IPS-18a (cell line): ENCODE results near the gene PDE9A.

Experiments
- H3K27ac ChIP-seq: one replicate; pipeline ENCODE4 v1.5.1; 2013; ENCODE audit warnings: low read length
- H3K27me3 ChIP-seq: one replicate; pipeline ENCODE4 v1.6.1; 2013; ENCODE audit warnings: mild to moderate bottlenecking, low read length; ENCODE audit not compliant: control insufficient read depth, insufficient read depth
- H3K36me3 ChIP-seq: one replicate; pipeline ENCODE4 v1.6.1; 2013; ENCODE audit warnings: low read depth, low read length; ENCODE audit not compliant: control insufficient read depth
- H3K4me1 ChIP-seq: one replicate; pipeline ENCODE4 v1.6.1; 2013; ENCODE audit warnings: low read depth, low read length; ENCODE audit not compliant: control insufficient read depth
- H3K4me3 ChIP-seq: one replicate; pipeline ENCODE4 v1.5.1; 2013; ENCODE audit warnings: low read length
- H3K9ac ChIP-seq: one replicate; pipeline ENCODE4 v1.6.1; 2013; ENCODE audit warnings: mild to moderate bottlenecking, low read length, moderate library complexity
- H3K9me3 ChIP-seq: one replicate; pipeline ENCODE4 v1.6.1; 2013; ENCODE audit warnings: low read depth, low read length; ENCODE audit not compliant: control insufficient read depth

PDE9A gene

GRCh38 chr21:42680429-42680828 is 27.0 kb downstream of the PDE9A start:
- H3K27ac ChIP-seq = no peak overlapping the region
- H3K36me3 ChIP-seq = no peaks in the 10 kb centered on the region
- no peaks in the 10 kb centered on the region for H3K27me3 ChIP-seq
- no peak overlapping the region for H3K4me3 ChIP-seq
- peaks cover 11% of the 10 kb centered on the region for H3K4me1 ChIP-seq
- H3K9ac ChIP-seq = no peak overlapping the region
- H3K9me3 ChIP-seq = no peaks in the 10 kb centered on the region

- peaks cover 8% of the 10 kb centered on the region for H3K4me1 ChIP-seq
- no peak overlapping the region for H3K27ac ChIP-seq
- no peaks in the 10 kb centered on the region for H3K27me3 ChIP-seq
- no peak overlapping the region for H3K4me3 ChIP-seq
- no peak overlapping the region for H3K9ac ChIP-seq
- H3K36me3 ChIP-seq = no peaks in the 10 kb centered on the region
- no peaks in the 10 kb centered on the region for H3K9me3 ChIP-seq
Measured at GRCh38 chr21:42681296-42682206, 28.1 kb downstream of the PDE9A start.

GRCh38 chr21:42682661-42683210 is 29.3 kb downstream of the PDE9A start:
- no peak overlapping the region for H3K27ac ChIP-seq
- no peaks in the 10 kb centered on the region for H3K9me3 ChIP-seq

GRCh38 chr21:42683371-42684108 is 30.1 kb downstream of the PDE9A start:
- H3K9ac ChIP-seq = no peak overlapping the region
- no peaks in the 10 kb centered on the region for H3K36me3 ChIP-seq
- H3K9me3 ChIP-seq = no peaks in the 10 kb centered on the region
- no peaks in the 10 kb centered on the region for H3K4me1 ChIP-seq
- no peak overlapping the region for H3K4me3 ChIP-seq
- no peaks in the 10 kb centered on the region for H3K27me3 ChIP-seq
- H3K27ac ChIP-seq = no peak overlapping the region

More at GRCh38 chr21:42682661-42683210, 29.3 kb downstream of the PDE9A start:
- H3K27me3 ChIP-seq = no peaks in the 10 kb centered on the region
- H3K4me1 ChIP-seq = no peaks in the 10 kb centered on the region
- no peak overlapping the region for H3K9ac ChIP-seq
- no peak overlapping the region for H3K4me3 ChIP-seq
- H3K36me3 ChIP-seq = no peaks in the 10 kb centered on the region

GRCh38 chr21:42684109-42684916 is 30.9 kb downstream of the PDE9A start:
- no peaks in the 10 kb centered on the region for H3K9me3 ChIP-seq
- H3K27me3 ChIP-seq = no peaks in the 10 kb centered on the region
- H3K27ac ChIP-seq = no peak overlapping the region
- no peaks in the 10 kb centered on the region for H3K4me1 ChIP-seq
- H3K36me3 ChIP-seq = peaks cover 2% of the 10 kb centered on the region
- H3K4me3 ChIP-seq = no peak overlapping the region
- H3K9ac ChIP-seq = no peak overlapping the region

GRCh38 chr21:42685036-42685435 is 31.6 kb downstream of the PDE9A start:
- Histone ChIP-seq H3K27ac (no peak overlapping the region), H3K27me3 (no peaks in the 10 kb centered on the region), H3K9me3 (no peaks in the 10 kb centered on the region), H3K4me3 (no peak overlapping the region), H3K36me3 (peaks cover 8% of the 10 kb centered on the region), H3K9ac (no peak overlapping the region), H3K4me1 (no peaks in the 10 kb centered on the region)

- no peaks in the 10 kb centered on the region for H3K4me1 ChIP-seq
- peaks cover 10% of the 10 kb centered on the region for H3K36me3 ChIP-seq
- no peaks in the 10 kb centered on the region for H3K27me3 ChIP-seq
- H3K9me3 ChIP-seq = no peaks in the 10 kb centered on the region
- no peak overlapping the region for H3K9ac ChIP-seq
- no peak overlapping the region for H3K27ac ChIP-seq
- H3K4me3 ChIP-seq = no peak overlapping the region
Measured at GRCh38 chr21:42685954-42686500, 32.6 kb downstream of the PDE9A start.

- no peak overlapping the region for H3K27ac ChIP-seq
- H3K36me3 ChIP-seq = peaks cover 16% of the 10 kb centered on the region
- no peaks in the 10 kb centered on the region for H3K27me3 ChIP-seq
- no peak overlapping the region for H3K4me3 ChIP-seq
- no peaks in the 10 kb centered on the region for H3K9me3 ChIP-seq
- H3K4me1 ChIP-seq = no peaks in the 10 kb centered on the region
- no peak overlapping the region for H3K9ac ChIP-seq
Measured at GRCh38 chr21:42687796-42688195, 34.4 kb downstream of the PDE9A start.

- peaks cover 16% of the 10 kb centered on the region for H3K36me3 ChIP-seq
- no peaks in the 10 kb centered on the region for H3K27me3 ChIP-seq
Measured at GRCh38 chr21:42688226-42688840, 34.9 kb downstream of the PDE9A start.

GRCh38 chr21:42688841-42689371 is 35.5 kb downstream of the PDE9A start:
- H3K36me3 ChIP-seq = peaks cover 16% of the 10 kb centered on the region
- H3K4me1 ChIP-seq = no peaks in the 10 kb centered on the region
- no peaks in the 10 kb centered on the region for H3K9me3 ChIP-seq
- H3K27ac ChIP-seq = no peak overlapping the region
- H3K9ac ChIP-seq = no peak overlapping the region
- H3K4me3 ChIP-seq = no peak overlapping the region
- H3K27me3 ChIP-seq = no peaks in the 10 kb centered on the region

More at GRCh38 chr21:42688226-42688840, 34.9 kb downstream of the PDE9A start:
- Histone ChIP-seq H3K27ac (no peak overlapping the region), H3K4me3 (no peak overlapping the region), H3K9me3 (no peaks in the 10 kb centered on the region), H3K4me1 (no peaks in the 10 kb centered on the region), H3K9ac (no peak overlapping the region)
